ENCODE results near the gene MEGF11. TPM values are rescaled to one million over a fixed set of nuclear protein-coding genes. Genes with fewer than 3 reads are reported as not detected.
"Not testable (repeated sequence)": the region's sequence is repeated elsewhere in the genome, so short reads cannot be mapped to it uniquely, and the experiment has no call there.

The MEGF11 gene
- total RNA-seq, 6 experiments from 2014 or later, result not detected

DNA sequence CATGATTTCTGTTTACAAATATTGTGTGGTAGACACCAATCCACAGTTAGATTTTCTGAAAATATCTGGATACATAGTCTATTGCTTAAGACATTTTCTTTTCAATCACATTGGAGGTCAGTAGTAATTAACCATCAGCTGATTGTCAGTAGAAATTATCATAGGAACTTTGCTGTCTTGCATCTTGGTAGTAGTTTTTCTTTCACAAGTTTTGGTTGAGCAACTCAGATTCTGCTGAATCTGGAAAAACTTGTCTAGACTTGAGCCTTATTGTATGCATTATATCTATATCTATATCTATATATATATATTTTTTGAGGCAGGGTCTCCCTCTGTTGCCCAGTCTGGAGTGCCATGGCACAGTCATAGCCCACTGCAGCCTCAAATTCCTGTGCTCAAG is 380.3 kb downstream of the MEGF11 start:
- TF ChIP-seq, protein P1, sequence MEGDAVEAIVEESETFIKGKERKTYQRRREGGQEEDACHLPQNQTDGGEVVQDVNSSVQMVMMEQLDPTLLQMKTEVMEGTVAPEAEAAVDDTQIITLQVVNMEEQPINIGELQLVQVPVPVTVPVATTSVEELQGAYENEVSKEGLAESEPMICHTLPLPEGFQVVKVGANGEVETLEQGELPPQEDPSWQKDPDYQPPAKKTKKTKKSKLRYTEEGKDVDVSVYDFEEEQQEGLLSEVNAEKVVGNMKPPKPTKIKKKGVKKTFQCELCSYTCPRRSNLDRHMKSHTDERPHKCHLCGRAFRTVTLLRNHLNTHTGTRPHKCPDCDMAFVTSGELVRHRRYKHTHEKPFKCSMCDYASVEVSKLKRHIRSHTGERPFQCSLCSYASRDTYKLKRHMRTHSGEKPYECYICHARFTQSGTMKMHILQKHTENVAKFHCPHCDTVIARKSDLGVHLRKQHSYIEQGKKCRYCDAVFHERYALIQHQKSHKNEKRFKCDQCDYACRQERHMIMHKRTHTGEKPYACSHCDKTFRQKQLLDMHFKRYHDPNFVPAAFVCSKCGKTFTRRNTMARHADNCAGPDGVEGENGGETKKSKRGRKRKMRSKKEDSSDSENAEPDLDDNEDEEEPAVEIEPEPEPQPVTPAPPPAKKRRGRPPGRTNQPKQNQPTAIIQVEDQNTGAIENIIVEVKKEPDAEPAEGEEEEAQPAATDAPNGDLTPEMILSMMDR (IDR thresholded peaks at IDR 0.05), result no peak
- no peak for DNase-seq
- no peaks in the 10 kb centered on the region; the same call in 1 of the 2 replicates for H3K9me3 Mint-ChIP-seq
- H3K36me3 Mint-ChIP-seq (ENCODE audit: low read depth), result peaks cover 29% of the 10 kb centered on the region
- H3K4me1 Mint-ChIP-seq (ENCODE audit: low read depth), result peaks cover 38% of the 10 kb centered on the region
- H3K27ac Mint-ChIP-seq, result no peak overlapping the region
- peaks cover 12% of the 10 kb centered on the region for H3K27me3 Mint-ChIP-seq (ENCODE audit: insufficient read depth)
- H3K4me3 Mint-ChIP-seq, result no peak overlapping the region

DNA sequence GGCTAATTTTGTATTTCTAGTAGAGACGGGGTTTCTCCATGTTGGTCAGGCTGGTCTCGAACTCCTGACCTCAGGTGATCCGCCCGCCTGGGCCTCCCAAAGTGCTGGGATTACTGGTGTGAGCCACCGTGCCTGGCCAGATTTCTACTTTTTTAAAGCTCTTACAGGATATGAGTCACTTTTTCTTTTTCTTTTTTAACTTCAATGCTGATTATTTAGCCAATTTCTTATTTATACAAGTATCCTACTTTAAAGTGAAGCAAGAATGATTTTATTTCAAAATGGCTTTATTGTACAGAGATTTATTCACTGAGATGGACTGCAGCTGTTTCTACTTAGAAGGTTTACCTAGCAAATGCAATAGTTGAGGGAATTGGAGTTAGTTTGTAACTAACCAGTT is 381.0 kb downstream of the MEGF11 start:
- Mint-ChIP-seq H3K36me3 (ENCODE audit: low read depth) (peaks cover 24% of the 10 kb centered on the region), H3K4me1 (ENCODE audit: low read depth) (peaks cover 36% of the 10 kb centered on the region), H3K4me3 (peak overlapping the region; percentile 41), H3K27ac (peak overlapping the region; percentile 77), H3K27me3 (ENCODE audit: insufficient read depth) (peaks cover 12% of the 10 kb centered on the region)
- peak; percentile 10 for DNase-seq
- H3K9me3 Mint-ChIP-seq, result not testable (repeated sequence)

DNA sequence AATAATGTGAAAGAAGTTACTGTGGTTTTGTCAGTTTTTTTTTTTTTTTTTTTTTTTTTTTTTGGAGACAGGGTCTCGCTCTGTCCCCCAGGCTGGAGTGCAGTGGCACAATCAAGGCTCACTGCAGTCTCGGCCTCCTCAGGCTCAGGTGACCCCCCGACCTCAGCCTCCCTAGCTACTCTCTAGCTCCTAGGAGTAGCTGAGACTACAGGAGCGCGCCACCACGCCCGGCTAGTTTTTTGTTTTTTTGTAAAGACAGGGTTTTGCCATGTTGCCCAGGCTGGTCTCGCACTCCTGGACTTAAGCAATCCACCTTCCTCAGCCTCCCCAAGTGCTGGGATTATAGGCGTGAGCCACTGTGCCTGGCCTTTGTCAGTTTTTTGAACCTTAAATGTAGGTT is 381.7 kb downstream of the MEGF11 start:
- peaks cover 32% of the 10 kb centered on the region for H3K4me1 Mint-ChIP-seq (ENCODE audit: low read depth)
- H3K4me3 Mint-ChIP-seq, DNase-seq, H3K9me3 Mint-ChIP-seq, H3K27ac Mint-ChIP-seq: not testable (repeated sequence)
- H3K36me3 Mint-ChIP-seq (ENCODE audit: low read depth), result peaks cover 18% of the 10 kb centered on the region; the same call in 1 of the 2 replicates
- peaks cover 12% of the 10 kb centered on the region for H3K27me3 Mint-ChIP-seq (ENCODE audit: insufficient read depth)

DNA sequence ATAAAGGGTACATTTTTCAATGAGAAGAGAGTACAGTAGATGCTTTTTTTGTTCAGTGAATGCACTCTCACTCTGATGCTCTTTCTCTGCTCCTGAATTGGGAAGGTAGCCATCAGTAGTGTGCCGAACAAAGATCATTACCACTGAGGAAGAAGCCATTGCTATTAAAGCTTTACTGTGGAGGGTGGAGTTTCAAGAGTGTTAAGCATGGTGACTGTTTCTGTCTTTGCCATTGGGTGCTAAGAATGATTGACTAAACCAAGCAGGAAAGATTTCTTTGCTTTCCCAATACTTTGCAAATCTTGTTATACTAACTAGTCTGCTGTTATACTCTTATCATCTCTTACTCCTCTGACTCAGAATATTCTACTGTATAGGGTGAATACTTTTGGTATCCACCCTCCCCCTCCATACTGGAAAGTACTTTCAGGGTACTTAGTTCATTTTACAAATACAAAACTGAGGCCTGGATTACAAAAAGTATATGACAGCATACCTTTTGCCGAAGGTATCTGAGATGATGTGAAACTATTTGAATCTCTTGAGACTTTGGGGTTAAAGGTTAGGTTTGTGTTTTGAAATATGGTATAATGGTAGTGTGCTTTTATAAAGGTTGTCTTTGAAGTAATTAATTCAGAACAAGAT is 382.5 kb downstream of the MEGF11 start:
- Mint-ChIP-seq H3K4me1 (ENCODE audit: low read depth) (peaks cover 32% of the 10 kb centered on the region), H3K27me3 (ENCODE audit: insufficient read depth) (peaks cover 12% of the 10 kb centered on the region), H3K27ac (peak overlapping the region; percentile 99), H3K9me3 (no peaks in the 10 kb centered on the region; the same call in 1 of the 2 replicates), H3K36me3 (ENCODE audit: low read depth) (peaks cover 18% of the 10 kb centered on the region; the same call in 1 of the 2 replicates), H3K4me3 (peak overlapping the region; percentile 99)
- peak; percentile 69 for DNase-seq
- TF ChIP-seq, protein P1 (IDR thresholded peaks at IDR 0.05), result no peak

DNA sequence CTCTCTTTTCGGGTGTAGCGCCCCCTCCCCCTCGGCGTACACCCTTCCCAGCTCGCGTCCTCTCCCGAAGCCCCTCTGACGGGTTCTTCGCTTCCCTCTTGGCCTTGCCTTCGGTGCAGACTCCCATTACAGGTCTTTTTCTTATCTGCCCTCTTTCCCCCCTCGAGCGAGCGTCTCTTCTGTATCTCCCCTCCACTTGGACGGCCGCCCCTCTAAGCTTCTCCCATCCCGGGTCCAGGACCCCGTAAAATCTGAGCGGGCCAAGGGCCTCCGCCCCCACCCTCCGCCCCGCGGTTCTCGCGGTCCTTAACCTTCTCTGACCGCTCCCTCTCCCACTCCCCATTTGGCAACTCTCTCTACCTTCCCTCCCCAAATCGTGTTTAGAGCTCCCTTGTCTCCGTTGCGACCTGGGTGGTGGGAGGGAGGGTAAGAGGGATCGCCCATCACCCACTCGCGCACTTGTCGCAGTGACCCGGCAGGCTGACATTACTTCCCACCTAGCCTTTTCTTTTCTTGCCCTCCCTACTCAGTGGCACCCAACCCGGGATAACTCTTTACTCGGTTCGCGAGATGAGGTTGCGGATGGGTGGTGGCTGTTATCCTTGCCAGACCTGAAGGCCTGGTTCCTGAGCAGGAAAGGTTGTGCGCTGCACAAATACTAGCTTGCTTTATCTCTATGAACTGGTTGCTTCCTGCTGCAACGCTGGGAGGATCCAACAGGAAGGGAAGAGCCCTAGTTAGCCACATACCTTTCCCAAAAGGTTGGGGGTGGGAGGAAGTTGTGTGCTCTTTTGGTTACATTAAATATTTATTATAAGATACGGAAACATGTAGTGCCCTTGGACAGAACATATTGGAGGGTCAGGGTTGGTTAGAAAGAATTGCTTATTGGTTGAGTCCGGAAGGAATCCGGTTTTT is 383.3 kb downstream of the MEGF11 start:
- Mint-ChIP-seq H3K36me3 (ENCODE audit: low read depth) (peaks cover 18% of the 10 kb centered on the region; the same call in 1 of the 2 replicates), H3K4me3 (peak overlapping the region; percentile 99), H3K27ac (peak overlapping the region; percentile 99), H3K4me1 (ENCODE audit: low read depth) (peaks cover 24% of the 10 kb centered on the region), H3K27me3 (ENCODE audit: insufficient read depth) (peaks cover 8% of the 10 kb centered on the region), H3K9me3 (no peaks in the 10 kb centered on the region; the same call in 1 of the 2 replicates)
- TF ChIP-seq, protein P1 (IDR thresholded peaks at IDR 0.05), result no peak; the same call in 1 of the 2 replicates
- peak; percentile 25 for DNase-seq

DNA sequence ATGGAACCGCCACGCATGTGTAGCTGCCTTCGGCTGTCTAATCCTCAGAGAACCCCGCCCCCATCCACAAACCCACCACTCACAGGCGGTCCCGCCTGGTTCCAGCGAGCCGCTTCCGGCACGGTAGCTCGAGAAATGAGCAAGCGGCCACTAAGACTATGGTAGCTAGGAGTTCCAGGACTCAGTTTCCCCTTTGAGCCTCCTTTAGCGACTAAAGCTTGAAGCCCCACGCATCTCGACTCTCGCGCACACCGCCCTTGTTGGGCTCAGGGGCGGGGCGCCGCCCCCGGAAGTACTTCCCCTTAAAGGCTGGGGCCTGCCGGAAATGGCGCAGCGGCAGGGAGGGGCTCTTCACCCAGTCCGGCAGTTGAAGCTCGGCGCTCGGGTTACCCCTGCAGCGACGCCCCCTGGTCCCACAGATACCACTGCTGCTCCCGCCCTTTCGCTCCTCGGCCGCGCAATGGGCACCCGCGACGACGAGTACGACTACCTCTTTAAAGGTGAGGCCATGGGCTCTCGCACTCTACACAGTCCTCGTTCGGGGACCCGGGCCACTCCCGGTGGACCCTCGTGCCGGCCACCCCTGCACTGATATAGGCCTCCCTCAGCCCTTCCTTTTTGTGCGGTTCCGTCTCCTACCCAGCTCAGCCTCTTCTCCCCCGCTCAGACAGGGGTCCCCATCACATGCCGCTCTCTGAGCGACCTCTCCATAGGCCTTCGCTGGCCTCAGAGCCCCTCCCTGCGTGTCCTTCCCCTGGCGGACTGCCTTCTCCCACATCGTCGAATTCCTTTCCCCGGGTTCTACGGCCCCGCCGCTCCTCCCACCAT is 384.2 kb downstream of the MEGF11 start, which contains the start of gene RAB11A:
RAB11A (plus strand) TSS at position 366 of the 828 bp plus-strand sequence; CDS start at position 461, 95 bp downstream.
- TF ChIP-seq, protein P1 (IDR thresholded peaks at IDR 0.05), result peak; percentile 65
- Mint-ChIP-seq H3K4me1 (ENCODE audit: low read depth) (peaks cover 24% of the 10 kb centered on the region), H3K4me3 (peak within 1 kb of the TSS; percentile 99), H3K27ac (peak within 1 kb of the TSS; percentile 99), H3K36me3 (ENCODE audit: low read depth) (peaks cover 18% of the 10 kb centered on the region; the same call in 1 of the 2 replicates), H3K27me3 (ENCODE audit: insufficient read depth) (peaks cover 8% of the 10 kb centered on the region), H3K9me3 (no peaks in the 10 kb centered on the region; the same call in 1 of the 2 replicates)
- peak; percentile 94 for DNase-seq

Data from HFFc6 (cell line).